Ascending aorta (tissue), 2 donors: Measurements from ENCODE around the gene TEKT1. TPM values are rescaled to one million over a fixed set of nuclear protein-coding genes. Genes with fewer than 3 reads are reported as not detected.
"Not testable (repeated sequence)": the region's sequence is repeated elsewhere in the genome, so short reads cannot be mapped to it uniquely, and the experiment has no call there.

ENCODE experiments used
- DNase-seq, 2 donors: peaks; one replicate each; pipeline ENCODE4 v3.0.0-alpha.2; 2019; ENCODE audit warnings: low spot score in 2 of 2
- H3K27ac ChIP-seq, 2 donors: fragments of 200-600 bp; sonication (generic); one replicate each; pipeline ENCODE4 v1.5.1; 2016 to 2017; ENCODE audit warnings: mild to moderate bottlenecking in 1 of 2
- H3K27me3 ChIP-seq: fragments of 200-600 bp; sonication (generic); one replicate; pipeline ENCODE4 v1.5.1; 2017
- H3K36me3 ChIP-seq, 2 donors: fragments of 200-600 bp; sonication (generic); one replicate each; pipeline ENCODE4 v1.5.1; 2016
- H3K4me1 ChIP-seq, 2 donors: fragments of 200-600 bp; sonication (generic); one replicate each; pipeline ENCODE4 v1.5.1; 2016 to 2017; ENCODE audit warnings: mild to moderate bottlenecking in 1 of 2
- H3K4me3 ChIP-seq, 2 donors: fragments of 200-600 bp; sonication (generic); one replicate each; pipeline ENCODE4 v1.5.1; 2016 to 2017; ENCODE audit warnings: mild to moderate bottlenecking in 1 of 2
- H3K9me3 ChIP-seq, 2 donors: fragments of 200-600 bp; sonication (generic); one replicate each; pipeline ENCODE4 v1.5.1; 2016
- CTCF ChIP-seq, 3 experiments: fragments of 200-600 bp in 2 of 3; fragments of 450-650 bp in 1 of 3; sonication (generic) in 2 of 3; IDR thresholded peaks; one replicate each; pipeline ENCODE4 v1.5.1; 2016 to 2019; ENCODE audit warnings: antibody characterized with exemption in 3 of 3, mild to moderate bottlenecking in 1 of 3, moderate library complexity in 1 of 3
- intact Hi-C: fragments of 100-400 bp; cut with DNase I; formaldehyde crosslinking; loops from one replicate; pipeline ENCODE4 v1.15.1; 2023
- total RNA-seq: library from RNA; depleted of rRNA; stranded (reverse); fragments of >200 nt; gene quantifications from one replicate; pipeline ENCODE4 v1.1.0, GENCODE V29; 2016

TEKT1 gene
- total RNA-seq, 1 donor from 2014 or later, result not detected

GRCh38 chr17:6823011-6823442 is 8.5 kb downstream of the TEKT1 start:
- Histone ChIP-seq H3K9me3 (no peaks in the 10 kb centered on the region), H3K4me3 (no peak overlapping the region), H3K27ac (no peak overlapping the region), H3K36me3 (no peaks in the 10 kb centered on the region), H3K4me1 (no peaks in the 10 kb centered on the region), H3K27me3 (no peaks in the 10 kb centered on the region)
- no peak for DNase-seq
- intact Hi-C loops, result no loop called here
- no peak for TF ChIP-seq CTCF (IDR thresholded peaks at IDR 0.05)

GRCh38 chr17:6818938-6819337 is 12.6 kb downstream of the TEKT1 start:
- DNase-seq, result no peak
- no peaks in the 10 kb centered on the region for H3K27me3 ChIP-seq
- H3K4me1 ChIP-seq, result no peaks in the 10 kb centered on the region
- H3K36me3 ChIP-seq, result no peaks in the 10 kb centered on the region
- no peak for TF ChIP-seq CTCF (IDR thresholded peaks at IDR 0.05)
- H3K4me3 ChIP-seq, result no peak overlapping the region
- H3K27ac ChIP-seq, result no peak overlapping the region
- no peaks in the 10 kb centered on the region for H3K9me3 ChIP-seq
- intact Hi-C loops, result no loop called here

GRCh38 chr17:6816368-6816767 is 15.2 kb downstream of the TEKT1 start:
- H3K27ac ChIP-seq, H3K27me3 ChIP-seq, H3K4me3 ChIP-seq, H3K4me1 ChIP-seq, DNase-seq, H3K9me3 ChIP-seq, intact Hi-C loops, H3K36me3 ChIP-seq: not testable (repeated sequence)

GRCh38 chr17:6815775-6816174 is 15.8 kb downstream of the TEKT1 start:
- H3K27me3 ChIP-seq, result no peaks in the 10 kb centered on the region
- no peaks in the 10 kb centered on the region for H3K36me3 ChIP-seq
- no peak for DNase-seq
- TF ChIP-seq CTCF (IDR thresholded peaks at IDR 0.05), result no peak
- H3K27ac ChIP-seq, result no peak overlapping the region
- H3K9me3 ChIP-seq, result no peaks in the 10 kb centered on the region
- H3K4me1 ChIP-seq, result no peaks in the 10 kb centered on the region
- intact Hi-C loops, result no loop called here
- no peak overlapping the region for H3K4me3 ChIP-seq

- Histone ChIP-seq H3K4me1 (no peaks in the 10 kb centered on the region), H3K27ac (no peak overlapping the region), H3K27me3 (no peaks in the 10 kb centered on the region), H3K36me3 (no peaks in the 10 kb centered on the region), H3K4me3 (no peak overlapping the region), H3K9me3 (no peaks in the 10 kb centered on the region)
- intact Hi-C loops, result no loop called here
- no peak for TF ChIP-seq CTCF (IDR thresholded peaks at IDR 0.05)
- no peak for DNase-seq
Measured at GRCh38 chr17:6812295-6812694, 19.2 kb downstream of the TEKT1 start.

GRCh38 chr17:6811510-6811909 is 20.0 kb downstream of the TEKT1 start:
- H3K9me3 ChIP-seq, result no peaks in the 10 kb centered on the region
- H3K36me3 ChIP-seq, result no peaks in the 10 kb centered on the region
- TF ChIP-seq CTCF (IDR thresholded peaks at IDR 0.05), result no peak
- H3K27me3 ChIP-seq, result no peaks in the 10 kb centered on the region
- H3K4me3 ChIP-seq, result no peak overlapping the region
- intact Hi-C loops, result no loop called here
- no peak for DNase-seq
- no peak overlapping the region for H3K27ac ChIP-seq
- H3K4me1 ChIP-seq, result no peaks in the 10 kb centered on the region
